Measurements from ENCODE around the gene MED23.
"Not testable (repeated sequence)": the region's sequence is repeated elsewhere in the genome, so short reads cannot be mapped to it uniquely, and the experiment has no call there.

MED23 gene

GRCh38 chr6:131572686-131573415, 55.2 kb downstream of the MED23 start, which contains the start of gene ARG1:
TSS of gene ARG1 (plus strand) at chr6:131573226. CDS start at chr6:131573283, 57 bp downstream.
- DNase-seq (ENCODE audit: insufficient read length) (no peak), FAIRE-seq (no peak)
- no peak for TF ChIP-seq POLR2A (IDR thresholded peaks at IDR 0.05; ENCODE audit: low read depth, low read length)
- no peak for TF ChIP-seq TAF1 (IDR thresholded peaks at IDR 0.05; ENCODE audit: borderline replicate concordance, low read depth, low read length)
- no peak for TF ChIP-seq POLR2AphosphoS5 (IDR thresholded peaks at IDR 0.05; ENCODE audit: low read depth, low read length)

GRCh38 chr6:131568726-131569125, 59.3 kb downstream of the MED23 start:
- TF ChIP-seq TAF1 (IDR thresholded peaks at IDR 0.05; ENCODE audit: borderline replicate concordance, low read depth, low read length): no peak
- FAIRE-seq: no peak
- no peak for DNase-seq (ENCODE audit: insufficient read length)

DNA sequence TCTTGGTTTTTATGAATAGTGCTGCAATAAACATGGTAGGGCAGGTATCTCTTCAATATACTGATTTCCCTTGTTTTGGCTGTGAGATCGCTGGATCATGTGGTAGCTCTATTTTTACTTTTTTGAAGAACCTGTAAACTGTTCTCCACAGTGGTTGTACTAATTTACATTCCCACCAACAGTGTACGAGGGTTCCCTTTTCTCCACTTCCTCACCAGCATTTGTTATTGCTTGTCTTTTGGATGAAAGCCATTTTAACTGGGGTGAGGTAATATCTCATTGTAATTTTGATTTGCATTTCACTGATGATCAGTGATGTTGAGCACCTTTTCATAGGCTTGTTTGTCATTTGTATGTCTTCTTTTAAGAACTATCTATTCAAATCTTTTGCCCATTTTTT, 63.0 kb downstream of the MED23 start:
- FAIRE-seq: no peak

DNA sequence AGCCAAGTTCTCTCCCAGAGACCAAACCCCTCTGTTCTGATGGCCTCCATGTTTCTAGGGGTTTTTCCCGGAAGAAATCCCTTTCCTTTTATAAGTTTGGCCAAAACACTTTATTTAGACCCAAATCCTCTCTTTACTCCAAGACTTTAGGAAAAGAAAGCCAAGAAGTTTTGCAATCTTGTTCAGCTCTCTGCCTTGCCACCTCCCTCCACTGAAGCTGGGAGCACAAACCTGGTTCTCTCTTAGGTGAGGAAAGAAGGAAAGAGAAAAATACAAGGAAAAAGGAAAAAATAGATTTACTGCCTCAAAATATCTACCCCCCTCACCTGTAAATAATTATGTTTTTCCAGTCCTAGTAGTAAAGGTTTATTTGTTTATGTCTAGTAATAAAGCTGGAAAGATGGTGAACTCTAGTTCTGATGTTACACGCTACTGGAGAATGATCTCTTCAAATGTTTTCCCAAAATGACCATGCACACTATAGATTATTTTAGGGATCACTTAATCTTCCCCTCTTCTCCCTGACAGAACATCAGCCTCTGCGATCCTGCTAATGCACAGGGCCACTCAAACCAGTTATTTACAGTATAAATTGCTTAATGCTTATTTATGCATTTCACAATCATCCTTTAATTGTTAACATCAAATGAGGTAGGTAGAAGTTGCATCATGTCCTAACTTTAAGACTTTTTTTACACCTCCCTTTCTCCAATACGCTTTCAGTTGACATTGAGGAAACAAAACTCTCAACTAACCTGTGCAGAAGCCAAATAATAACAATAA, 65.9 kb downstream of the MED23 start:
- TF ChIP-seq POLR2A (IDR thresholded peaks at IDR 0.05; ENCODE audit: low read depth, low read length): no peak
- no peak for TF ChIP-seq POLR2AphosphoS5 (IDR thresholded peaks at IDR 0.05; ENCODE audit: low read depth, low read length)
- TF ChIP-seq TAF1 (IDR thresholded peaks at IDR 0.05; ENCODE audit: borderline replicate concordance, low read depth, low read length): no peak
- FAIRE-seq (no peak), DNase-seq (ENCODE audit: insufficient read length) (no peak)

More for the DNA sequence above, 63.0 kb downstream of the MED23 start:
- no peak for DNase-seq (ENCODE audit: insufficient read length)
- TF ChIP-seq TAF1 (IDR thresholded peaks at IDR 0.05; ENCODE audit: borderline replicate concordance, low read depth, low read length): no peak
- TF ChIP-seq POLR2A (IDR thresholded peaks at IDR 0.05; ENCODE audit: low read depth, low read length): no peak
- TF ChIP-seq POLR2AphosphoS5 (IDR thresholded peaks at IDR 0.05; ENCODE audit: low read depth, low read length): no peak

DNA sequence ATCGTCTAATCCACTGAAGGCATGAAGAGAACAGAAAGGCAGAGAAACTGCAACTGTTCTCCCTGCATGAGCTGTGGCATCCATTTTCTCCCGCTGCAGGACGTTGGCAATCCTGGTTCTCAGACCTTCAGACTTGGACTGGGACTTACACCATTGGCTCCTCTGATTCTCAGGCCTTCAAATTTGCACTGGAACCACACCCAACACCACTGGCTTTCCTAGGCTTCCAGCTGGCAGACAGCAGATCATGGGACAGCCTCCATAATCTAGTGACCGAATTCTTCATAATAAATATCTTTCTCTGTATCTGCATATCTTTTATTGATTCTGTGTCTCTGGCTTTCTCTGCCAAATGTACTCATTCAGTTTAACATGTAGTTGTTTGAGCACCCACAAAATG, 69.1 kb downstream of the MED23 start:
- DNase-seq (ENCODE audit: insufficient read length) (no peak), FAIRE-seq (no peak)
- no peak for TF ChIP-seq TAF1 (IDR thresholded peaks at IDR 0.05; ENCODE audit: borderline replicate concordance, low read depth, low read length)

- TF ChIP-seq POLR2AphosphoS5 (IDR thresholded peaks at IDR 0.05; ENCODE audit: low read depth, low read length) (no peak), TAF1 (IDR thresholded peaks at IDR 0.05; ENCODE audit: borderline replicate concordance, low read depth, low read length) (no peak), POLR2A (IDR thresholded peaks at IDR 0.05; ENCODE audit: low read depth, low read length) (no peak)
- FAIRE-seq (no peak), DNase-seq (ENCODE audit: insufficient read length) (no peak)
These were observed 72.0 kb downstream of the MED23 start for GRCh38 chr6:131555992-131556391.

- DNase-seq (ENCODE audit: insufficient read length) (no peak), FAIRE-seq (no peak)
- TF ChIP-seq POLR2A (IDR thresholded peaks at IDR 0.05; ENCODE audit: low read depth, low read length): no peak
- TF ChIP-seq POLR2AphosphoS5 (IDR thresholded peaks at IDR 0.05; ENCODE audit: low read depth, low read length): no peak
- no peak for TF ChIP-seq TAF1 (IDR thresholded peaks at IDR 0.05; ENCODE audit: borderline replicate concordance, low read depth, low read length)
These were observed 75.5 kb downstream of the MED23 start for GRCh38 chr6:131552572-131552971.

- TF ChIP-seq POLR2A (IDR thresholded peaks at IDR 0.05; ENCODE audit: low read depth, low read length) (no peak), TAF1 (IDR thresholded peaks at IDR 0.05; ENCODE audit: borderline replicate concordance, low read depth, low read length) (no peak), POLR2AphosphoS5 (IDR thresholded peaks at IDR 0.05; ENCODE audit: low read depth, low read length) (no peak)
- FAIRE-seq (no peak), DNase-seq (ENCODE audit: insufficient read length) (no peak)
These were observed 76.1 kb downstream of the MED23 start for GRCh38 chr6:131551902-131552301.

DNA sequence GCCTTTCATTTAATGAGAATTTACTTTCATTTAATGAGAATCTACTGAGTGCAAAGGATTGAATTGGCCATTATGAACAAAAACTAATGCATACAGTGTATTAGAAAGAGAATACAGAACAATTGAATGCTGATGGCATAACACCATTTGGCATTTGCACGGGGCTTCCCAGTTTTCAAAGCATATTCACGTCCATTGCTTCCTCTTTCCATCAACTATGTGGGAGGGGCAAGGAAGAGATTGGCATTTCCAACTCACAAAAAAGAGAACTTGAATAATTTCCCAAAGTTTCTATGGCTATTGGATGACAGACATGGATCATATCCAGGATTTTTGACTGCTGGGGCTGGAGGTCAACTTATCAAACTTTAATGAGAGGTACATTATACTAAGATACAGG, 78.2 kb downstream of the MED23 start:
- no peak for FAIRE-seq
- DNase-seq (ENCODE audit: insufficient read length): no peak
- no peak for TF ChIP-seq POLR2AphosphoS5 (IDR thresholded peaks at IDR 0.05; ENCODE audit: low read depth, low read length)
- no peak for TF ChIP-seq POLR2A (IDR thresholded peaks at IDR 0.05; ENCODE audit: low read depth, low read length)
- no peak for TF ChIP-seq TAF1 (IDR thresholded peaks at IDR 0.05; ENCODE audit: borderline replicate concordance, low read depth, low read length)

DNA sequence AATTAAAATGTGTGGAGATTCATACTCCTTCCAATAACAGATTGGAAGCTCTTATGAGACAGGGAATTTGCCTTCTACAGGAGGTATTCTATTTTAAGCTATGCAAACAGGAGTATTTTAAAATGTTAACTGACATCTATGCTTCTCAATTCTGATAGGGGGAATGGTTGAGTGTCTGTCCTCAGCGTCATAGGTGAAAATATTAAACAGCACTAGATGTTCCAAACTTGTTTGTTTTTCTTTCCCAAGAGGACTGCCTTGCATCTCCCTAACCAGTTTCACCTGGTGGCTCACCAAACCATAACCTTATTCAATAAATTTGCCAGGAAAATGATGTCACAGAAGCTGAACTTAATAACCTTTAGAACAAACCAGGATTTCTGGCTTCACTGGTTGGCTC, 79.6 kb downstream of the MED23 start:
- no peak for FAIRE-seq
- TF ChIP-seq POLR2A (IDR thresholded peaks at IDR 0.05; ENCODE audit: low read depth, low read length) (no peak), POLR2AphosphoS5 (IDR thresholded peaks at IDR 0.05; ENCODE audit: low read depth, low read length) (no peak), TAF1 (IDR thresholded peaks at IDR 0.05; ENCODE audit: borderline replicate concordance, low read depth, low read length) (no peak)
- no peak for DNase-seq (ENCODE audit: insufficient read length)

DNA sequence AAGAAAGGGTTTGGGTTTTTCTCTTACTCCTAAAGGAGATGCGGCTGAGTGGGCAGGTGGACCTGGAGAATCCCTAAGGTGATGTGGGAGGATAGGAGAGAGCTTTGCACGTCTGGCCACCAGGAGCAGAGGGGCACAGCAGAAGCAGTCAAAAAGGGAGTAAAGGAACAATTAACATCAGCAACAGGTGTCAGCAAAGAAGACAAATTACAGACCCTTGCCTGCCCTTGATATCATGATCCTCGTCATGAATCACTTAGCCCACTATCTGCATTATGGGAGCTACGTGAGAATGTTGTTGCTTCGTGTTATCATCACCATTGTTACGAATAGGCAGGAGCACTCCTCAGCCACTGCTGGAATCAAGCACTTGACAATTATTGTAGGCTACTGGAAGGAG, 80.6 kb downstream of the MED23 start:
- no peak for DNase-seq (ENCODE audit: insufficient read length)
- TF ChIP-seq POLR2AphosphoS5 (IDR thresholded peaks at IDR 0.05; ENCODE audit: low read depth, low read length): no peak
- TF ChIP-seq POLR2A (IDR thresholded peaks at IDR 0.05; ENCODE audit: low read depth, low read length): no peak
- no peak for TF ChIP-seq TAF1 (IDR thresholded peaks at IDR 0.05; ENCODE audit: borderline replicate concordance, low read depth, low read length)
- FAIRE-seq: no peak

- TF ChIP-seq TAF1 (IDR thresholded peaks at IDR 0.05; ENCODE audit: borderline replicate concordance, low read depth, low read length) (no peak), POLR2AphosphoS5 (IDR thresholded peaks at IDR 0.05; ENCODE audit: low read depth, low read length) (no peak), POLR2A (IDR thresholded peaks at IDR 0.05; ENCODE audit: low read depth, low read length) (no peak)
- FAIRE-seq (no peak), DNase-seq (ENCODE audit: insufficient read length) (no peak)
These were observed 82.7 kb downstream of the MED23 start for GRCh38 chr6:131545317-131545716.

GRCh38 chr6:131538615-131539014, 89.4 kb downstream of the MED23 start:
- DNase-seq (ENCODE audit: insufficient read length); FAIRE-seq: not testable (repeated sequence)
